ENCODE data around the gene TTC17. TPM values are rescaled to one million over a fixed set of nuclear protein-coding genes. Genes with fewer than 3 reads are reported as not detected.

The TTC17 gene
- total RNA-seq, 2 experiments from 2014 or later: 72.9 to 77.3 TPM

DNA sequence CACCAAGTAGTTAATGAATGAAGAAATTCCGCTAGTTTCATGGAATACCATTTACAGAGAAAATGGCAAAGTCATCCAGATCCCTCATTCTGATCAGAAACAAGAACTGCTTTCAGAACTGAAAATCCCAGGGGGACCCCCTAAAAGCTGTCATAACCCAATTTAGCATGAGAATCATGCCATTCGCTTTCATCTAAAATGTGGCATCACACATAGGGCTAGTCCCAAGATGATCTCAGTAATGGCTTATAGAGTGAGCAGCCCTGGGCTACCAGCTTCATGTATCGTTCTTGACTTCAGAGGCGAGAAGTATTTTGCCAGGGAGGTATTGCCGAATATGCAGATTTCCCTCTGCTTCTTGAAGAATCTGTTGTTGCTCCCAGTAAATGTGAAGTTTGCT, 134.0 kb downstream of the TTC17 start:
- Histone ChIP-seq H3K9me3 (ENCODE audit: control insufficient read depth in 1 of 2, insufficient read depth in 1 of 2, low read length in 2 of 2) (no peaks in the 10 kb centered on the region), H3K36me3 (ENCODE audit: insufficient read depth, low read length) (peaks cover 41% of the 10 kb centered on the region), H3K4me1 (ENCODE audit: insufficient read depth, low read length) (no peaks in the 10 kb centered on the region), H3K27me3 (ENCODE audit: control insufficient read depth in 1 of 2, insufficient read depth in 2 of 2, low read length in 2 of 2) (no peaks in the 10 kb centered on the region), H3K4me3 (ENCODE audit: low read length) (no peak overlapping the region), H3K27ac (ENCODE audit: low read depth in 1 of 2, low read length in 2 of 2) (no peak overlapping the region)
- Mint-ChIP-seq H3K36me3 (ENCODE audit: low read depth) (peaks cover 65% of the 10 kb centered on the region), H3K27me3 (no peaks in the 10 kb centered on the region), H3K4me1 (ENCODE audit: low read depth) (no peaks in the 10 kb centered on the region), H3K27ac (no peak overlapping the region), H3K9me3 (no peaks in the 10 kb centered on the region), H3K4me3 (no peak overlapping the region)
- CTCF ChIA-PET: no interaction called here
- POLR2A ChIA-PET: no interaction called here
- DNase-seq (no peak), ATAC-seq (ENCODE audit: poor library complexity) (no peak)
- intact Hi-C loops (cut with DNase I, micrococcal nuclease): no loop called here
- TF ChIP-seq, protein P1, sequence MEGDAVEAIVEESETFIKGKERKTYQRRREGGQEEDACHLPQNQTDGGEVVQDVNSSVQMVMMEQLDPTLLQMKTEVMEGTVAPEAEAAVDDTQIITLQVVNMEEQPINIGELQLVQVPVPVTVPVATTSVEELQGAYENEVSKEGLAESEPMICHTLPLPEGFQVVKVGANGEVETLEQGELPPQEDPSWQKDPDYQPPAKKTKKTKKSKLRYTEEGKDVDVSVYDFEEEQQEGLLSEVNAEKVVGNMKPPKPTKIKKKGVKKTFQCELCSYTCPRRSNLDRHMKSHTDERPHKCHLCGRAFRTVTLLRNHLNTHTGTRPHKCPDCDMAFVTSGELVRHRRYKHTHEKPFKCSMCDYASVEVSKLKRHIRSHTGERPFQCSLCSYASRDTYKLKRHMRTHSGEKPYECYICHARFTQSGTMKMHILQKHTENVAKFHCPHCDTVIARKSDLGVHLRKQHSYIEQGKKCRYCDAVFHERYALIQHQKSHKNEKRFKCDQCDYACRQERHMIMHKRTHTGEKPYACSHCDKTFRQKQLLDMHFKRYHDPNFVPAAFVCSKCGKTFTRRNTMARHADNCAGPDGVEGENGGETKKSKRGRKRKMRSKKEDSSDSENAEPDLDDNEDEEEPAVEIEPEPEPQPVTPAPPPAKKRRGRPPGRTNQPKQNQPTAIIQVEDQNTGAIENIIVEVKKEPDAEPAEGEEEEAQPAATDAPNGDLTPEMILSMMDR (IDR thresholded peaks at IDR 0.05): no peak

DNA sequence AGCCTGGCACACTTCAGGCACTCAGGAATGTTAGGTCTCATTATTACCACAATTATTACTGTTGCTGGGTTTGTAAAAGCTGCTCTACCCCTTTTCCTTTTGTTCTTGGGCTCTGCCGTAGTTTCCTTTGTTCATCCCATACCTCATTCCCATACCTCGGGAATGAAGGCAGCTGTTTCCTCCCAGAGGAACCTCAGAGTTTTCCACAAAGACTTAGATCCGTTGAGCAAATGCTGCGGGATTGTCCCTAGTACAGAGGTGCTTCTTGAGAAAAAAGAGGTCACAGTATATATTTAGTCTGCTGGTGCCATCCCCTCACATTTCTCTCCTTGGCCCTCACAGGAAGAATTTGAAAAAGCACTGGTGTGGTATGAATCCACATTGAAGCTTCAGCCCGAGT, 134.7 kb downstream of the TTC17 start:
- H3K4me1 Mint-ChIP-seq (ENCODE audit: low read depth): no peaks in the 10 kb centered on the region
- Histone ChIP-seq H3K4me3 (ENCODE audit: low read length) (no peak overlapping the region), H3K4me1 (ENCODE audit: insufficient read depth, low read length) (no peaks in the 10 kb centered on the region), H3K27ac (ENCODE audit: low read depth in 1 of 2, low read length in 2 of 2) (no peak overlapping the region), H3K27me3 (ENCODE audit: control insufficient read depth in 1 of 2, insufficient read depth in 2 of 2, low read length in 2 of 2) (no peaks in the 10 kb centered on the region), H3K9me3 (ENCODE audit: control insufficient read depth in 1 of 2, insufficient read depth in 1 of 2, low read length in 2 of 2) (no peaks in the 10 kb centered on the region), H3K36me3 (ENCODE audit: insufficient read depth, low read length) (peaks cover 41% of the 10 kb centered on the region)
- no peak for DNase-seq
- no peaks in the 10 kb centered on the region for H3K9me3 Mint-ChIP-seq
- H3K27me3 Mint-ChIP-seq: no peaks in the 10 kb centered on the region
- no peak overlapping the region for H3K27ac Mint-ChIP-seq
- ChIA-PET CTCF (no interaction called here), POLR2A (interaction anchor here (0.6 kb wide), 1 partner anchor 27 kb away, joined by 3 read pairs; no protein-coding TSS in a partner anchor)
- ATAC-seq (ENCODE audit: poor library complexity): no peak
- intact Hi-C loops (cut with DNase I, micrococcal nuclease): no loop called here
- H3K4me3 Mint-ChIP-seq: no peak overlapping the region
- peaks cover 61% of the 10 kb centered on the region for H3K36me3 Mint-ChIP-seq (ENCODE audit: low read depth)
- TF ChIP-seq, protein P1 (IDR thresholded peaks at IDR 0.05): no peak

DNA sequence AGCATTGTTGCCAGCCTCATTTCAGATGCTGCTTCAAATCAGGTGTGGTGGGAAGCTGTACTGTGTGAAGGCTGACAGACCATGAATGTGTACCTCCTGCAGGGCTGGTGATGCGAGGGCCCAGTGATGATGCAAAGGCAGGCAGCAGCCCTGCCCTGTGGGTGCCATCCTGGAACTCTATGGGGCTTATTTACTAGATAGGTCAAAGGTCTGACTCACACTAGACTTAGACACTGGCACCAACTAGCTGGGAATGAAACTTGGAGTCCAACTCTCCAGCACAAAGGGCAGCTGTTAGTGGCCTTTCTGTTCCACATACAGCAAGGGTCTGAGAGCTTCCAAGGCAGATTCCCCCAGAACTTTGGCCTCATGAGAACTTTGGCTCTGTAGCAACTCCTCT, 138.4 kb downstream of the TTC17 start:
- TF ChIP-seq, protein P1 (IDR thresholded peaks at IDR 0.05): no peak
- DNase-seq (no peak), ATAC-seq (ENCODE audit: poor library complexity) (no peak)
- Histone ChIP-seq H3K9me3 (ENCODE audit: control insufficient read depth in 1 of 2, insufficient read depth in 1 of 2, low read length in 2 of 2) (no peaks in the 10 kb centered on the region), H3K36me3 (ENCODE audit: insufficient read depth, low read length) (peaks cover 18% of the 10 kb centered on the region), H3K4me1 (ENCODE audit: insufficient read depth, low read length) (no peaks in the 10 kb centered on the region), H3K27me3 (ENCODE audit: control insufficient read depth in 1 of 2, insufficient read depth in 2 of 2, low read length in 2 of 2) (no peaks in the 10 kb centered on the region), H3K4me3 (ENCODE audit: low read length) (no peak overlapping the region), H3K27ac (ENCODE audit: low read depth in 1 of 2, low read length in 2 of 2) (no peak overlapping the region)
- no peaks in the 10 kb centered on the region for H3K4me1 Mint-ChIP-seq (ENCODE audit: low read depth)
- H3K27me3 Mint-ChIP-seq: no peaks in the 10 kb centered on the region
- peaks cover 2% of the 10 kb centered on the region for H3K9me3 Mint-ChIP-seq
- H3K27ac Mint-ChIP-seq: no peak overlapping the region
- CTCF ChIA-PET: no interaction called here
- peaks cover 34% of the 10 kb centered on the region for H3K36me3 Mint-ChIP-seq (ENCODE audit: low read depth)
- intact Hi-C loops (cut with DNase I, micrococcal nuclease): no loop called here
- H3K4me3 Mint-ChIP-seq: no peak overlapping the region
- POLR2A ChIA-PET: no interaction called here

All from CD4-positive, alpha-beta T cell (primary cell).